ENCODE results near the gene TMF1.

The TMF1 gene

DNA sequence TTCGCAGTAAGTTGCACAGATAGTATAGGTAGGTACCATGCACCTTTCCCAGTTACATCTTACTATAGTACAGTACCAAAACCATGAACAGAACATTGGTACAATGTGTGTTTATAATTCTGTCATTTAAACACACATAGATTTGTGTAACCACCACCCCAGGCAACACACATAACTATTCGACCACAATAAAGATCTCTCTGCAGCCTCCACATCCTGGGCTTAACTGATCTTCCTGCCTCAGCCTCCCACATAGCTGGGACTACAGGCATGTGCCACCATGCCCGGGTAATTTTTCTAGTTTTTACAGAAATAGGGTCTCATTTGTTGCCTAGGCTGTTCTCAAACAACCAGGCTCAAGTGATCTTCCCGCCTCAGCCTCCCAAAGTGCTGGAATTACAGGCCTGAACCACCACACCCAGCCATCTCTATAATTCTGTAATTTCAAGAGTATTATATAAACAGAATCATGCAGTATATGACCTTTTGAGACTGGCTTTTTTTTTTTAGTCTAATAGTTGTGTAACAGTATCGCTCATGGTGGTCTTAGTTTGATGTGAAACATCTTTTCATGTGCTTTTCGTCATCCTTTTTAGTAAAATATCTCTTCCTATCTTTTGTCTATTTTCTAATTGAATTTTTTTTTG, 13.3 kb upstream of the TMF1 start:
- ChIA-PET CTCF (no interaction called here), POLR2A (no interaction called here)
- TF ChIP-seq, protein P1, sequence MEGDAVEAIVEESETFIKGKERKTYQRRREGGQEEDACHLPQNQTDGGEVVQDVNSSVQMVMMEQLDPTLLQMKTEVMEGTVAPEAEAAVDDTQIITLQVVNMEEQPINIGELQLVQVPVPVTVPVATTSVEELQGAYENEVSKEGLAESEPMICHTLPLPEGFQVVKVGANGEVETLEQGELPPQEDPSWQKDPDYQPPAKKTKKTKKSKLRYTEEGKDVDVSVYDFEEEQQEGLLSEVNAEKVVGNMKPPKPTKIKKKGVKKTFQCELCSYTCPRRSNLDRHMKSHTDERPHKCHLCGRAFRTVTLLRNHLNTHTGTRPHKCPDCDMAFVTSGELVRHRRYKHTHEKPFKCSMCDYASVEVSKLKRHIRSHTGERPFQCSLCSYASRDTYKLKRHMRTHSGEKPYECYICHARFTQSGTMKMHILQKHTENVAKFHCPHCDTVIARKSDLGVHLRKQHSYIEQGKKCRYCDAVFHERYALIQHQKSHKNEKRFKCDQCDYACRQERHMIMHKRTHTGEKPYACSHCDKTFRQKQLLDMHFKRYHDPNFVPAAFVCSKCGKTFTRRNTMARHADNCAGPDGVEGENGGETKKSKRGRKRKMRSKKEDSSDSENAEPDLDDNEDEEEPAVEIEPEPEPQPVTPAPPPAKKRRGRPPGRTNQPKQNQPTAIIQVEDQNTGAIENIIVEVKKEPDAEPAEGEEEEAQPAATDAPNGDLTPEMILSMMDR (IDR thresholded peaks at IDR 0.05; ENCODE audit: control extremely low read depth, extremely low read depth, low read depth, missing control alignments) = no peak
- DNase-seq (ENCODE audit: extremely low spot score) = no peak

DNA sequence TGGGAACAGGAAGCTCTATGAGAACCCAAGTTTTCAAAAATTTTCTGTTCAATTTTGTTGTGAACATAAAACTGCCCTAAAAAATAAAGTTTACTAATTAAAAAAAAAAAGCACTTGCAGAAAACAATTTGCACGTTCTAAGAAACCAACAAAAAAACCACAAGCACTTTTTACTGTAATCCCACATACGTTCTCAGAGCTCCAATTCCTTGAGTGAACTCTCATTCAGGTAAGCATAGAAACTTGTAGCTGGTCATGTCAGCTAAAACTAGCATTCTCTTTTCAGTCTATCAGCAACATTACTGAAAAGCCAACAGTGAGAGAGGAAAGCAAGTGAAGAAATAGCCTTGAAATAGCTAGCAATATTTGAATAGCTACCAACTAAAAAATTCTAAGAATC, 11.5 kb upstream of the TMF1 start:
- DNase-seq (ENCODE audit: extremely low spot score) = no peak
- ChIA-PET POLR2A (interaction anchor here (0.7 to 0.9 kb wide), 2 partner anchors 11 to 18 kb away, joined by 3 read pairs; partner anchors contain the start of gene TMF1), CTCF (interaction anchor here (0.8 to 2.0 kb wide), 3 partner anchors 11 to 26 kb away, joined by 3 to 5 read pairs (median 4); no protein-coding TSS in a partner anchor)
- TF ChIP-seq, protein P1 (IDR thresholded peaks at IDR 0.05; ENCODE audit: control extremely low read depth, extremely low read depth, low read depth, missing control alignments) = no peak

DNA sequence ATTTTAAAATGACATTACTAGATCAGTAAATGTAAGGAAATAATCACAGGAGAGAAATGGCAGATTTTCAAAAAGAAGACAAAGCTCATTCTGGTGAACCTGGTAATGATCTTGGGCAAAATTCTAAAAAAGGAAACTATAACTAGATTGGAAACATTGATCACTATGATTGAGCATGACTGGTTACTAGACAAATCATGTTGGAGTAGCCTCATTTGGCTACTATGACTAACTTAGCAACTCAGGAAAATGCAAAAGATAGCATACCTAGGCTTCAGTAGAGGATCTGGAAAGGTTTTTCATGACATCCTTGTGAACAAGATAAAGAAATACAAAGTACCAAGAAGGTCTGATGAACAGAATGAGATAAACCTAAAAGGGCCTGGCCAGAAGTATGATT, 7.6 kb upstream of the TMF1 start:
- DNase-seq (ENCODE audit: extremely low spot score) = no peak
- ChIA-PET POLR2A (no interaction called here), CTCF (interaction anchor here (0.9 to 1.5 kb wide), 2 partner anchors 46 to 247 kb away, joined by 3 read pairs; partner anchors contain the start of gene EOGT)
- TF ChIP-seq, protein P1 (IDR thresholded peaks at IDR 0.05; ENCODE audit: control extremely low read depth, extremely low read depth, low read depth, missing control alignments) = no peak

DNA sequence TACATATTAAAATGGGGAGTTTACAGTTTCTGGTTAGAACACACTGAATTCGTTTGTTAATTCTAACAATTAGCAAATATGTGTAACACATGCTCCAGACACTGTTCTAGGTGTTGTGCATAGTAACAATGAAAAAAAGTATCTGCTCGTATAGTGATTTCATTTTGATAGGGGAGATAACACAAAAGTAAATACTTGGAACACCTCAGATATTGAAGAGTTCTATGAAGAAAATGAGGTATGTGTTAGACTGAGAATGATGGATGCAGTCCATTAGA, 6.8 kb upstream of the TMF1 start:
- no peak for DNase-seq (ENCODE audit: extremely low spot score)
- TF ChIP-seq, protein P1 (IDR thresholded peaks at IDR 0.05; ENCODE audit: control extremely low read depth, extremely low read depth, low read depth, missing control alignments) = no peak
- CTCF ChIA-PET = interaction anchor here (1.0 to 1.2 kb wide), 2 partner anchors 12 to 23 kb away, joined by 4 to 5 read pairs; no protein-coding TSS in a partner anchor
- POLR2A ChIA-PET = no interaction called here

DNA sequence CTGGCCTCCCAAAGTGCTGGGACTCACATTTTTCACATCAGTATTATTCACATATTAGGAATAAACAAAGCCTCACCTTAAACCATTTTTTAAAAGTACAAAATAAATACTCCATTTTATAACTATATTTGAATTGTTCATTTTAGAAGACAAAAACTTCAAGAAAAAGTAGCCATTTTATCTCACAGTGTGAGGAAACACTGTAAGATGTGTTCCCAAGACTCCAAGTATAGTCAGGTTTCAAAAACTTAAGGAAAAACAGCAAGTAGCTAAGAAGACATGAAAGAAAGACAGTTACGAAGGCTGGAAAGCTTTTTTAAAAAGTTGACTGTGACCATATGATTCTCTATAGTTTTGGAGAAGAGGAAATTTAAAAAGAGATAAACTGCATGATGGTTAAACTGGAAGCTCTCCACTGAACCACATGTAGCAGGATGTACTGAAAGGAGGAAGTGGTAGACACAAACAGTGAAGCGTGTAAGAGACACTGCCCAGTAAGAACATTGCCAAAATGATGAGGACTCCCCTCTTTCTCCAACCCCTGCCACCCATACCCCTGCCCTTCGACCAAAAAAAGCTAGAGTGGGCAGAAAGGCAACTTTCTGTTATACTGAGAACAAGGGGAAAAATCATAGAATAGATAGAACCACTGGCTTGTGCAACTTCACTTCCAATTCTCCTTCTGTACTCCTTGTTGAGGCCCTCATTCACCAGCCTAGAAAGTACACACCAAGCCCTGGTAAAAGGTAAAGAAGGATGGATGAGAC, 6.2 kb upstream of the TMF1 start:
- peak; percentile 29 for DNase-seq (ENCODE audit: extremely low spot score)
- POLR2A ChIA-PET = no interaction called here
- CTCF ChIA-PET = interaction anchor here (1.0 to 1.2 kb wide), 2 partner anchors 12 to 23 kb away, joined by 4 to 5 read pairs; no protein-coding TSS in a partner anchor
- TF ChIP-seq, protein P1 (IDR thresholded peaks at IDR 0.05; ENCODE audit: control extremely low read depth, extremely low read depth, low read depth, missing control alignments) = no peak

DNA sequence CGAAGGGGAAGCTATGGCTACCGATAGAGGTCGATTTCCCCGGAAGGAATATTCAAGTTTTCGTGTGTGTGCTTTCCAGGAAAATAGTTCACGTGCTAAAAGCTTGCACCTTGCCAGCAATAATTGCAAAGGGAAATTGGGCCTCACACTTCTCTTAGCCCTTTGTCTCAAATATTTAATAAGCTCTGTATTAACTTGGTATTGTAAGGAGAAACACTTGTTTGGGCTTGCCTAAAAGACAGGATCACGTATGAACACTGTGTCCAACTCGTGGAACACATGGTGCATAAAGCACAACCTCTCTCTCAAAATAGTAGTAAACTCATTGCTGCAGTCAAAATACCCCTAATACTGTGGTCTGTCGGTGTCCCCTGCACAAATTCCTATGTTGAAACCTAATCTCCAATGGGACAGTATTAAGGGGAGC, 352 bp upstream of the TMF1 start:
- TF ChIP-seq, protein P1 (IDR thresholded peaks at IDR 0.05; ENCODE audit: control extremely low read depth, extremely low read depth, low read depth, missing control alignments) = no peak
- CTCF ChIA-PET = interaction anchor here (1.1 to 3.5 kb wide), 8 partner anchors 11 to 68 kb away, joined by 4 to 21 read pairs (median 4); partner anchors contain the start of gene EOGT
- POLR2A ChIA-PET = interaction anchor here (0.6 to 1.4 kb wide), 4 partner anchors 11 to 39 kb away, joined by 3 to 5 read pairs (median 3); no protein-coding TSS in a partner anchor
- DNase-seq (ENCODE audit: extremely low spot score) = no peak
